ENCODE measurements around the gene NUAK1.

NUAK1 gene

GRCh38 chr12:106114447-106115068 lies 24.2 kb downstream of the NUAK1 start:
- TF ChIP-seq GATA3 (IDR thresholded peaks at IDR 0.05; ENCODE audit: low read depth, low read length) (no peak), GATA2 (IDR thresholded peaks at IDR 0.05; ENCODE audit: low read depth, low read length) (no peak)

- no peak for TF ChIP-seq GATA2 (IDR thresholded peaks at IDR 0.05; ENCODE audit: low read depth, low read length)
- no peak for TF ChIP-seq GATA3 (IDR thresholded peaks at IDR 0.05; ENCODE audit: low read depth, low read length)
Measured at GRCh38 chr12:106113824-106114446, 24.8 kb downstream of the NUAK1 start.

- TF ChIP-seq GATA3 (IDR thresholded peaks at IDR 0.05; ENCODE audit: low read depth, low read length) (no peak), GATA2 (IDR thresholded peaks at IDR 0.05; ENCODE audit: low read depth, low read length) (no peak)
Measured at GRCh38 chr12:106113446-106113823, 25.3 kb downstream of the NUAK1 start.

GRCh38 chr12:106113042-106113441 lies 25.7 kb downstream of the NUAK1 start:
- no peak for TF ChIP-seq GATA3 (IDR thresholded peaks at IDR 0.05; ENCODE audit: low read depth, low read length)
- no peak for TF ChIP-seq GATA2 (IDR thresholded peaks at IDR 0.05; ENCODE audit: low read depth, low read length)

GRCh38 chr12:106112145-106112821 lies 26.5 kb downstream of the NUAK1 start:
- TF ChIP-seq GATA2 (IDR thresholded peaks at IDR 0.05; ENCODE audit: low read depth, low read length) (no peak), GATA3 (IDR thresholded peaks at IDR 0.05; ENCODE audit: low read depth, low read length) (no peak)

GRCh38 chr12:106110626-106111300 lies 28.0 kb downstream of the NUAK1 start:
- no peak for TF ChIP-seq GATA2 (IDR thresholded peaks at IDR 0.05; ENCODE audit: low read depth, low read length)
- no peak for TF ChIP-seq GATA3 (IDR thresholded peaks at IDR 0.05; ENCODE audit: low read depth, low read length)

- TF ChIP-seq GATA2 (IDR thresholded peaks at IDR 0.05; ENCODE audit: low read depth, low read length) (0 out of 2 replicates have a peak, but pooled peaks have one; percentile 14), GATA3 (IDR thresholded peaks at IDR 0.05; ENCODE audit: low read depth, low read length) (no peak)
Measured at GRCh38 chr12:106109168-106109910, 29.4 kb downstream of the NUAK1 start.

- TF ChIP-seq GATA3 (IDR thresholded peaks at IDR 0.05; ENCODE audit: low read depth, low read length), result no peak
- no peak for TF ChIP-seq GATA2 (IDR thresholded peaks at IDR 0.05; ENCODE audit: low read depth, low read length)
Measured at GRCh38 chr12:106108185-106108835, 30.4 kb downstream of the NUAK1 start.

- TF ChIP-seq GATA2 (IDR thresholded peaks at IDR 0.05; ENCODE audit: low read depth, low read length) (no peak), GATA3 (IDR thresholded peaks at IDR 0.05; ENCODE audit: low read depth, low read length) (no peak)
Measured at GRCh38 chr12:106107566-106107965, 31.2 kb downstream of the NUAK1 start.

GRCh38 chr12:106106892-106107291 lies 31.9 kb downstream of the NUAK1 start:
- TF ChIP-seq GATA3 (IDR thresholded peaks at IDR 0.05; ENCODE audit: low read depth, low read length) (no peak), GATA2 (IDR thresholded peaks at IDR 0.05; ENCODE audit: low read depth, low read length) (no peak)

GRCh38 chr12:106106061-106106566 lies 32.6 kb downstream of the NUAK1 start:
- TF ChIP-seq GATA3 (IDR thresholded peaks at IDR 0.05; ENCODE audit: low read depth, low read length), result no peak
- no peak for TF ChIP-seq GATA2 (IDR thresholded peaks at IDR 0.05; ENCODE audit: low read depth, low read length)

- no peak for TF ChIP-seq GATA3 (IDR thresholded peaks at IDR 0.05; ENCODE audit: low read depth, low read length)
- no peak for TF ChIP-seq GATA2 (IDR thresholded peaks at IDR 0.05; ENCODE audit: low read depth, low read length)
Measured at GRCh38 chr12:106101803-106102202, 37.0 kb downstream of the NUAK1 start.

- no peak for TF ChIP-seq GATA3 (IDR thresholded peaks at IDR 0.05; ENCODE audit: low read depth, low read length)
Measured at GRCh38 chr12:106098691-106099200, 40.0 kb downstream of the NUAK1 start.
